Liver (tissue), 9 donors: ENCODE data around the gene FOXN3. TPM values are rescaled to one million over a fixed set of nuclear protein-coding genes. Genes with fewer than 3 reads are reported as not detected.
A peak's percentile ranks its signal among the peaks of the same experiment; 100 is the strongest.

Experiments used
- DNase-seq: peaks from one replicate; pipeline ENCODE4 v3.0.0-alpha.2; 2017; ENCODE audit warnings: low spot score
- H3K27ac ChIP-seq, 2 donors: one replicate each; pipeline ENCODE4 v1.7.0; 2013; ENCODE audit warnings: inconsistent platforms in 2 of 2, low read length in 2 of 2, control low read depth in 1 of 2, low read depth in 1 of 2, mild to moderate bottlenecking in 1 of 2
- H3K27me3 ChIP-seq, 4 donors: one replicate each; pipeline versions ENCODE4 v1.6.1 to v1.7.0; 2013; ENCODE audit warnings: low read length in 3 of 4, inconsistent platforms in 1 of 4, mild to moderate bottlenecking in 1 of 4, moderate library complexity in 1 of 4; ENCODE audit not compliant: control insufficient read depth in 4 of 4, insufficient read depth in 4 of 4
- H3K36me3 ChIP-seq, 4 donors: one replicate each; pipeline versions ENCODE4 v1.6.1 to v1.7.0; 2013; ENCODE audit warnings: low read length in 3 of 4, mild to moderate bottlenecking in 3 of 4, low read depth in 1 of 4, moderate library complexity in 1 of 4; ENCODE audit not compliant: control insufficient read depth in 4 of 4, insufficient read depth in 3 of 4
- H3K4me1 ChIP-seq, 4 donors: one replicate each; pipeline versions ENCODE4 v1.6.1 to v1.7.0; 2013; ENCODE audit warnings: low read length in 3 of 4, mild to moderate bottlenecking in 3 of 4, moderate library complexity in 1 of 4; ENCODE audit not compliant: control insufficient read depth in 4 of 4, insufficient read depth in 4 of 4
- H3K4me3 ChIP-seq, 3 donors: one replicate each; pipeline versions ENCODE4 v1.6.1 to v1.7.0; 2013; ENCODE audit warnings: low read length in 3 of 3, control low read depth in 1 of 3, low read depth in 1 of 3, mild to moderate bottlenecking in 1 of 3
- H3K9ac ChIP-seq, 2 donors: one replicate each; pipeline ENCODE4 v1.7.0; 2013; ENCODE audit warnings: low read length in 2 of 2, mild to moderate bottlenecking in 2 of 2, moderate library complexity in 2 of 2, control low read depth in 1 of 2, low read depth in 1 of 2
- H3K9me3 ChIP-seq, 4 donors: one replicate each; pipeline versions ENCODE4 v1.6.1 to v1.7.0; 2013; ENCODE audit warnings: low read length in 3 of 4; ENCODE audit not compliant: control insufficient read depth in 4 of 4
- EGR1 ChIP-seq, 2 donors: IDR thresholded peaks; 2 replicates each; pipeline ENCODE4 v1.6.1; 2016 to 2018; ENCODE audit warnings: antibody characterized with exemption in 2 of 2, low read depth in 2 of 2
- FOXA1 ChIP-seq: IDR thresholded peaks from 2 replicates; pipeline ENCODE4 v1.6.1; 2016; ENCODE audit warnings: antibody characterized with exemption
- FOXA2 ChIP-seq: IDR thresholded peaks from 2 replicates; pipeline ENCODE4 v1.6.1; 2016; ENCODE audit warnings: antibody characterized with exemption
- HNF4A ChIP-seq, 2 donors: conservative IDR thresholded peaks; 2 replicates each; pipeline ENCODE4 v1.6.1; 2016; ENCODE audit warnings: antibody characterized with exemption in 2 of 2, mild to moderate bottlenecking in 2 of 2
- JUND ChIP-seq, 2 donors: IDR thresholded peaks; 2 replicates each; pipeline ENCODE4 v1.6.1; 2016; ENCODE audit warnings: antibody characterized with exemption in 2 of 2
- NR2F2 ChIP-seq: IDR thresholded peaks from 2 replicates; pipeline ENCODE4 v1.6.1; 2016; ENCODE audit warnings: antibody characterized with exemption
- RAD21 ChIP-seq, 2 donors: IDR thresholded peaks; 2 replicates each; pipeline ENCODE4 v1.6.1; 2016; ENCODE audit warnings: antibody characterized with exemption in 2 of 2, mild to moderate bottlenecking in 2 of 2
- RXRA ChIP-seq, 2 donors: IDR thresholded peaks; 2 replicates each; pipeline ENCODE4 v1.6.1; 2017 to 2018; ENCODE audit warnings: antibody characterized with exemption in 2 of 2, mild to moderate bottlenecking in 1 of 2
- TAF1 ChIP-seq: conservative IDR thresholded peaks from 2 replicates; pipeline ENCODE4 v1.6.1; 2016; ENCODE audit warnings: antibody characterized with exemption, mild to moderate bottlenecking
- YY1 ChIP-seq: IDR thresholded peaks from 2 replicates; pipeline ENCODE4 v1.6.1; 2016; ENCODE audit warnings: antibody characterized with exemption, mild to moderate bottlenecking
- WGBS: extraction: QIAGEN DNeasy Blood & Tissue Kit; methylation state at CpG from one replicate; pipeline ENCODE4 v1.1.7; 2013; 5-methylcytosine and 5-hydroxymethylcytosine counted together
- polyA plus RNA-seq, 2 donors: library from polyadenylated mRNA; stranded (reverse) in 1 of 2; unstranded in 1 of 2; fragments of 200-250 nt in 1 of 2; fragments of >200 nt in 1 of 2; fragmentation: Nextera tagmentation in 1 of 2; extraction: Ambion mirVana in 1 of 2; gene quantifications; one replicate each; pipeline versions ENCODE4 v1.2.1 to v1.2.3, GENCODE V29; 2013 to 2015
- total RNA-seq, 2 donors: library from RNA; depleted of rRNA; stranded (reverse); fragments of >200 nt; gene quantifications; one replicate each; pipeline ENCODE4 v1.2.3, GENCODE V29; 2014
- TF ChIP-seq, protein P1 (sequence below): IDR thresholded peaks from 2 replicates; pipeline ENCODE4 v1.6.1; 2016; ENCODE audit warnings: antibody characterized with exemption, mild to moderate bottlenecking
- TF ChIP-seq, protein P2 (sequence below): IDR thresholded peaks from 2 replicates; pipeline ENCODE4 v1.6.1; 2016; ENCODE audit warnings: antibody characterized with exemption
- TF ChIP-seq, protein P3 (sequence below): fragments of 150-350 bp; IDR thresholded peaks from 2 replicates; pipeline ENCODE4 v1.5.1; 2017; ENCODE audit warnings: improper control_type of control experiment, low read depth, low read length; ENCODE audit not compliant: missing input control
- donor health status: healthy.
- donor health status: healthy.
- donor health status: healthy.
- donor health status: healthy.
- donor health status: healthy.

FOXN3 gene
- total and polyA plus RNA-seq, 4 donors = 17.8 to 44.8 (median 35.3) TPM

- DNase-seq = no peak
- Histone ChIP-seq H3K36me3 (peaks cover 0 to 3% (median 0%) of the 10 kb centered on the region in 4 donors), H3K4me3 (no peak overlapping the region), H3K4me1 (peaks cover 0 to under 1% (median 0%) of the 10 kb centered on the region in 4 donors), H3K9ac (no peak overlapping the region), H3K9me3 (no peaks in the 10 kb centered on the region), H3K27ac (no peak overlapping the region), H3K27me3 (no peaks in the 10 kb centered on the region)
- TF ChIP-seq RAD21 (IDR thresholded peaks at IDR 0.05) (no peak), TAF1 (no peak), YY1 (no peak), FOXA2 (no peak), JUND (IDR thresholded peaks at IDR 0.05) (no peak), RXRA (IDR thresholded peaks at IDR 0.05) (no peak), NR2F2 (no peak), EGR1 (IDR thresholded peaks at IDR 0.05; ENCODE audit: low read depth in 2 of 2) (no peak), HNF4A (conservative IDR thresholded peaks at IDR 0.05) (no peak), FOXA1 (no peak)
- TF ChIP-seq, protein P1, sequence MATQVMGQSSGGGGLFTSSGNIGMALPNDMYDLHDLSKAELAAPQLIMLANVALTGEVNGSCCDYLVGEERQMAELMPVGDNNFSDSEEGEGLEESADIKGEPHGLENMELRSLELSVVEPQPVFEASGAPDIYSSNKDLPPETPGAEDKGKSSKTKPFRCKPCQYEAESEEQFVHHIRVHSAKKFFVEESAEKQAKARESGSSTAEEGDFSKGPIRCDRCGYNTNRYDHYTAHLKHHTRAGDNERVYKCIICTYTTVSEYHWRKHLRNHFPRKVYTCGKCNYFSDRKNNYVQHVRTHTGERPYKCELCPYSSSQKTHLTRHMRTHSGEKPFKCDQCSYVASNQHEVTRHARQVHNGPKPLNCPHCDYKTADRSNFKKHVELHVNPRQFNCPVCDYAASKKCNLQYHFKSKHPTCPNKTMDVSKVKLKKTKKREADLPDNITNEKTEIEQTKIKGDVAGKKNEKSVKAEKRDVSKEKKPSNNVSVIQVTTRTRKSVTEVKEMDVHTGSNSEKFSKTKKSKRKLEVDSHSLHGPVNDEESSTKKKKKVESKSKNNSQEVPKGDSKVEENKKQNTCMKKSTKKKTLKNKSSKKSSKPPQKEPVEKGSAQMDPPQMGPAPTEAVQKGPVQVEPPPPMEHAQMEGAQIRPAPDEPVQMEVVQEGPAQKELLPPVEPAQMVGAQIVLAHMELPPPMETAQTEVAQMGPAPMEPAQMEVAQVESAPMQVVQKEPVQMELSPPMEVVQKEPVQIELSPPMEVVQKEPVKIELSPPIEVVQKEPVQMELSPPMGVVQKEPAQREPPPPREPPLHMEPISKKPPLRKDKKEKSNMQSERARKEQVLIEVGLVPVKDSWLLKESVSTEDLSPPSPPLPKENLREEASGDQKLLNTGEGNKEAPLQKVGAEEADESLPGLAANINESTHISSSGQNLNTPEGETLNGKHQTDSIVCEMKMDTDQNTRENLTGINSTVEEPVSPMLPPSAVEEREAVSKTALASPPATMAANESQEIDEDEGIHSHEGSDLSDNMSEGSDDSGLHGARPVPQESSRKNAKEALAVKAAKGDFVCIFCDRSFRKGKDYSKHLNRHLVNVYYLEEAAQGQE = no peak
- TF ChIP-seq, protein P2, sequence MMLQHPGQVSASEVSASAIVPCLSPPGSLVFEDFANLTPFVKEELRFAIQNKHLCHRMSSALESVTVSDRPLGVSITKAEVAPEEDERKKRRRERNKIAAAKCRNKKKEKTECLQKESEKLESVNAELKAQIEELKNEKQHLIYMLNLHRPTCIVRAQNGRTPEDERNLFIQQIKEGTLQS = no peak
- TF ChIP-seq, protein P3, sequence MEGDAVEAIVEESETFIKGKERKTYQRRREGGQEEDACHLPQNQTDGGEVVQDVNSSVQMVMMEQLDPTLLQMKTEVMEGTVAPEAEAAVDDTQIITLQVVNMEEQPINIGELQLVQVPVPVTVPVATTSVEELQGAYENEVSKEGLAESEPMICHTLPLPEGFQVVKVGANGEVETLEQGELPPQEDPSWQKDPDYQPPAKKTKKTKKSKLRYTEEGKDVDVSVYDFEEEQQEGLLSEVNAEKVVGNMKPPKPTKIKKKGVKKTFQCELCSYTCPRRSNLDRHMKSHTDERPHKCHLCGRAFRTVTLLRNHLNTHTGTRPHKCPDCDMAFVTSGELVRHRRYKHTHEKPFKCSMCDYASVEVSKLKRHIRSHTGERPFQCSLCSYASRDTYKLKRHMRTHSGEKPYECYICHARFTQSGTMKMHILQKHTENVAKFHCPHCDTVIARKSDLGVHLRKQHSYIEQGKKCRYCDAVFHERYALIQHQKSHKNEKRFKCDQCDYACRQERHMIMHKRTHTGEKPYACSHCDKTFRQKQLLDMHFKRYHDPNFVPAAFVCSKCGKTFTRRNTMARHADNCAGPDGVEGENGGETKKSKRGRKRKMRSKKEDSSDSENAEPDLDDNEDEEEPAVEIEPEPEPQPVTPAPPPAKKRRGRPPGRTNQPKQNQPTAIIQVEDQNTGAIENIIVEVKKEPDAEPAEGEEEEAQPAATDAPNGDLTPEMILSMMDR = no peak
- 83% methylated on average over 9 of the region's 9 CpGs for WGBS
Observed at GRCh38 chr14:89242652-89243279, 174.3 kb downstream of the FOXN3 start.

DNA sequence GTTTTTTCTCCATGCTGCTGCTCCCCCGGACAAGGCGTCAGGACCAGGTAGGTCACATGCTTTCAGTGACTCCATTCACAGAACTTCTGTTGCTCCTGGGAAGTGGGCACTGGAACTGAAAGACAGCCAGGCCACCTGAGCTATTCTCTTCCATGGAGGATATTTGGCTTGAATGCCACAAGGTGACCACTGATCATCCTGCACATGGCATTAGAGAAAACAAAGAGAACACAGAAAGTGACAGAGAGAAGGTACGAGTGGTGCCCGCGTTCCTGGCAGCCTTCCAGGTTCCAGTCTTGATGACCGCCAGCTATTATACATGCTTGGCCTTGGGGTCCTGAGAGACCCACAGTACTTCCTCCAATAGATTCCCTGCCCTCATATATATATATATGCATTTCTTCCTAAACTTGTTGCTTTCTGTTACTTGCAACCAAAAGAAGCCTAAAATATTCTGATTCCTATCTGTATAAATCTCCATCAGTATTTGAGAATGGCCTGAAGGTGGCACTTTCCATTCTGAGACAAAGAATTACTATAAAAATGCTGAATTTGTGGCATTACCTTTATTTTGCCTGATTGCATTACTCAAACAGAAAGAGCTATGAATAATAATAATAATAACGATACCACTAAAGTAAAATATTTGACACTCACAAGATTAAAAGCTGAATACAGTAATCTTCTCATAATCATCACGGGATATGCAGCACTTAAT is 174.9 kb downstream of the FOXN3 start:
- H3K27ac ChIP-seq = no peak overlapping the region
- H3K4me3 ChIP-seq = no peak overlapping the region
- no peaks in the 10 kb centered on the region for H3K4me1 ChIP-seq
- H3K9ac ChIP-seq = no peak overlapping the region
- peaks cover 0 to 3% (median 0%) of the 10 kb centered on the region in 4 donors for H3K36me3 ChIP-seq
- H3K27me3 ChIP-seq = no peaks in the 10 kb centered on the region
- TF ChIP-seq RAD21 (IDR thresholded peaks at IDR 0.05) (peak in 1 of 2 donors; percentile 5), YY1 (no peak)
- TF ChIP-seq, protein P2 = no peak
- WGBS = 90% methylated on average over 8 of the region's 8 CpGs
- no peak for DNase-seq
- H3K9me3 ChIP-seq = no peaks in the 10 kb centered on the region
